SK-N-SH (cell line): ENCODE data around the gene PRKG1. TPM values are rescaled to one million over a fixed set of nuclear protein-coding genes. Genes with fewer than 3 reads are reported as not detected.

Experiments
- CTCF ChIA-PET: fragments of 300-600, 350-600 bp; formaldehyde crosslinking; extraction: SDS; loops from one replicate; lab custom pipeline; 2021; lab: Yijun Ruan, JAX
- POLR2A ChIA-PET: fragments of 350-600 bp; sonication (Branson Sonifier 250); formaldehyde crosslinking; extraction: SDS; loops from one replicate; lab custom pipeline; 2020; ENCODE audit warnings: antibody characterized with exemption, inconsistent platforms; lab: Yijun Ruan, JAX
- DNase-seq: peaks from one replicate; pipeline ENCODE4 v3.0.0; 2012
- H2AFZ ChIP-seq: fragments of 200-600 bp; sonication (generic); 2 replicates; pipeline ENCODE4 v1.8.1; 2016; ENCODE audit warnings: antibody characterized with exemption, mild to moderate bottlenecking, low read depth
- H3F3A ChIP-seq: fragments of 200-600 bp; sonication (generic); replicated peaks from 2 replicates; pipeline ENCODE3; 2016; ENCODE audit warnings: antibody characterized with exemption, mild to moderate bottlenecking; ENCODE audit not compliant: insufficient read depth
- H3K27ac ChIP-seq, 2 experiments: fragments of 200-500 bp in 1 of 2; fragments of 200-600 bp in 1 of 2; sonication (Bioruptor generic) in 1 of 2; sonication (generic), shearing (Covaris generic) in 1 of 2; 2 replicates each; pipeline versions ENCODE4 v1.5.1 to v1.6.1; 2014 to 2016; ENCODE audit warnings: low read depth in 2 of 2, inconsistent platforms in 1 of 2, low read length in 1 of 2, mild to moderate bottlenecking in 1 of 2, mixed read lengths in 1 of 2
- H3K27me3 ChIP-seq: fragments of 200-600 bp; sonication (generic), shearing (Covaris generic); 2 replicates; pipeline ENCODE4 v1.6.1; 2016; ENCODE audit warnings: mixed run types; ENCODE audit not compliant: insufficient read depth
- H3K36me3 ChIP-seq, 2 experiments: fragments of 200-500 bp in 1 of 2; fragments of 200-600 bp in 1 of 2; sonication (Bioruptor generic) in 1 of 2; sonication (generic) in 1 of 2; replicated peaks in 1 of 2; 2 replicates each; pipeline versions ENCODE3 to v1.5.1; 2014 to 2016; ENCODE audit warnings: low read length in 1 of 2, mild to moderate bottlenecking in 1 of 2; ENCODE audit not compliant: insufficient read depth in 2 of 2, control insufficient read depth in 1 of 2
- H3K4me1 ChIP-seq, 2 experiments: fragments of 200-500 bp in 1 of 2; fragments of 200-600 bp in 1 of 2; sonication (Bioruptor generic) in 1 of 2; sonication (generic), shearing (Covaris generic) in 1 of 2; 2 replicates each; pipeline versions ENCODE4 v1.5.1 to v1.6.1; 2014 to 2016; ENCODE audit warnings: low read depth in 1 of 2, low read length in 1 of 2, mixed run types in 1 of 2; ENCODE audit not compliant: insufficient read depth in 2 of 2, control insufficient read depth in 1 of 2
- H3K4me2 ChIP-seq: fragments of 200-600 bp; sonication (generic), shearing (Covaris generic); 2 replicates; pipeline ENCODE4 v1.6.1; 2017; ENCODE audit warnings: mixed run types
- H3K4me3 ChIP-seq, 2 experiments: fragments of 200-500 bp in 1 of 2; fragments of 200-600 bp in 1 of 2; sonication (Bioruptor generic) in 1 of 2; sonication (generic), shearing (Covaris generic) in 1 of 2; 2 replicates each; pipeline versions ENCODE4 v1.5.1 to v1.8.1; 2014 to 2016; ENCODE audit warnings: low read depth in 2 of 2, inconsistent platforms in 1 of 2, low read length in 1 of 2, mild to moderate bottlenecking in 1 of 2, mixed read lengths in 1 of 2, moderate library complexity in 1 of 2
- H3K79me2 ChIP-seq: fragments of 200-600 bp; sonication (generic); 2 replicates; pipeline ENCODE4 v1.8.1; 2017; ENCODE audit warnings: mild to moderate bottlenecking; ENCODE audit not compliant: insufficient read depth
- H3K9ac ChIP-seq: fragments of 200-600 bp; sonication (generic); 2 replicates; pipeline ENCODE4 v1.6.1; 2017; ENCODE audit warnings: mixed run types
- H3K9me2 ChIP-seq: fragments of 200-600 bp; sonication (generic); 2 replicates; pipeline ENCODE4 v1.6.1; 2017; ENCODE audit warnings: mixed run types
- H3K9me3 ChIP-seq: fragments of 200-600 bp; sonication (generic); 2 replicates; pipeline ENCODE4 v1.6.1; 2017; ENCODE audit warnings: mixed run types, mild to moderate bottlenecking, moderate library complexity
- H4K20me1 ChIP-seq: fragments of 200-600 bp; sonication (generic); 2 replicates; pipeline ENCODE4 v1.6.1; 2017; ENCODE audit warnings: mild to moderate bottlenecking, mixed run types; ENCODE audit not compliant: insufficient read depth
- CHD2 ChIP-seq: fragments of 150-350 bp; IDR thresholded peaks from 2 replicates; pipeline ENCODE4 v1.6.1; 2018; ENCODE audit warnings: low read length; ENCODE audit not compliant: partially characterized antibody
- ELF1 ChIP-seq: IDR thresholded peaks from 2 replicates; pipeline ENCODE4 v1.4.0; 2012
- EP300 ChIP-seq, 2 experiments: IDR thresholded peaks; 2 replicates each; pipeline versions ENCODE4 v1.4.0 to v1.6.1; 2012; ENCODE audit warnings: borderline replicate concordance in 1 of 2, low read depth in 1 of 2, low read length in 1 of 2
- GABPA ChIP-seq: IDR thresholded peaks from 2 replicates; pipeline ENCODE4 v1.4.0; 2012; ENCODE audit warnings: low read depth, mild to moderate bottlenecking
- NFIC ChIP-seq: IDR thresholded peaks from 2 replicates; pipeline ENCODE4 v1.4.0; 2012; ENCODE audit warnings: borderline replicate concordance
- NRF1 ChIP-seq: IDR thresholded peaks from 2 replicates; pipeline ENCODE4 v1.6.1; 2012; ENCODE audit warnings: low read depth, mild to moderate bottlenecking, low read length
- PBX3 ChIP-seq: IDR thresholded peaks from 2 replicates; pipeline ENCODE4; 2012
- POLR2AphosphoS5 ChIP-seq: IDR thresholded peaks from 2 replicates; pipeline ENCODE4 v1.6.1; 2012; ENCODE audit warnings: low read depth, low read length
- RAD21 ChIP-seq: IDR thresholded peaks from 2 replicates; pipeline ENCODE4 v1.6.1; 2012; ENCODE audit warnings: mild to moderate bottlenecking, low read length
- REST ChIP-seq: IDR thresholded peaks from 2 replicates; pipeline ENCODE4 v1.6.1; 2012; ENCODE audit warnings: mild to moderate bottlenecking, low read depth, low read length, moderate library complexity
- RFX5 ChIP-seq: IDR thresholded peaks from 2 replicates; pipeline ENCODE4 v1.6.1; 2012; ENCODE audit warnings: mild to moderate bottlenecking, improper control_type of control experiment, low read length
- RXRA ChIP-seq: IDR thresholded peaks from 2 replicates; pipeline ENCODE4 v1.4.0; 2012; ENCODE audit warnings: low read depth, mild to moderate bottlenecking, borderline replicate concordance
- SIN3A ChIP-seq: IDR thresholded peaks from 2 replicates; pipeline ENCODE4 v1.6.1; 2012; ENCODE audit warnings: low read depth, mild to moderate bottlenecking, low read length, moderate library complexity, borderline replicate concordance
- TAF1 ChIP-seq: IDR thresholded peaks from 2 replicates; pipeline ENCODE4 v1.6.1; 2012; ENCODE audit warnings: low read depth, mild to moderate bottlenecking, low read length, moderate library complexity, borderline replicate concordance
- TCF12 ChIP-seq: IDR thresholded peaks from 2 replicates; pipeline ENCODE4 v1.4.0; 2012
- TEAD4 ChIP-seq: IDR thresholded peaks from 2 replicates; pipeline ENCODE4 v1.4.0; 2012; ENCODE audit warnings: mild to moderate bottlenecking, borderline replicate concordance; ENCODE audit not compliant: insufficient read depth
- USF1 ChIP-seq: IDR thresholded peaks from 2 replicates; pipeline ENCODE4 v1.4.0; 2012; ENCODE audit warnings: low read depth, borderline replicate concordance
- YY1 ChIP-seq: IDR thresholded peaks from 2 replicates; pipeline ENCODE4 v1.4.0; 2012; ENCODE audit warnings: low read depth, mild to moderate bottlenecking
- ZBTB33 ChIP-seq: IDR thresholded peaks from 2 replicates; pipeline ENCODE4 v1.4.0; 2012; ENCODE audit warnings: low read depth, borderline replicate concordance
- WGBS: methylation state at CpG from one replicate; pipeline ENCODE4 v1.1.6; 2017; ENCODE audit warnings: low lambda C conversion rate; 5-methylcytosine and 5-hydroxymethylcytosine counted together
- polyA plus RNA-seq, 3 experiments: library from polyadenylated mRNA; depleted of rRNA; stranded (reverse); fragments of >200 nt; gene quantifications; 2 replicates each; pipeline ENCODE4 v1.2.3, GENCODE V29; 2012

PRKG1 gene
- polyA plus RNA-seq, 1 of the 3 experiments (the other 2 are of a cell fraction), result 4.1 TPM

GRCh38 chr10:51699145-51699474, 624.8 kb downstream of the PRKG1 start:
- H2AFZ ChIP-seq, result peak overlapping the region; percentile 89
- no peaks in the 10 kb centered on the region for H3K9me3 ChIP-seq
- peak overlapping the region; percentile 86 for H3K4me2 ChIP-seq
- peaks cover 5% of the 10 kb centered on the region for H3F3A ChIP-seq
- H3K4me3 ChIP-seq, result peak overlapping the region; percentile 79 to 99
- peak overlapping the region; percentile 86 to 99 for H3K27ac ChIP-seq
- H3K36me3 ChIP-seq, result peaks cover 25 to 32% of the 10 kb centered on the region in 2 experiments
- peak overlapping the region; percentile 73 for H3K9ac ChIP-seq
- no peak for DNase-seq
- ChIA-PET CTCF (interaction anchor here (1.3 kb wide), 1 partner anchor 635 kb away, joined by 4 read pairs; no protein-coding TSS in a partner anchor), POLR2A (no interaction called here)
- TF ChIP-seq RFX5 (no peak), TCF12 (no peak), NFIC (no peak), TEAD4 (no peak), POLR2AphosphoS5 (no peak)
- 0% methylated on average over 14 of the region's 14 CpGs for WGBS
- H3K27me3 ChIP-seq, result no peaks in the 10 kb centered on the region
- peaks cover 0 to 26% of the 10 kb centered on the region in 2 experiments; a peak in 3 of 4 replicates for H3K4me1 ChIP-seq
- peaks cover 37% of the 10 kb centered on the region for H3K79me2 ChIP-seq
- peaks cover 4% of the 10 kb centered on the region for H4K20me1 ChIP-seq
- H3K9me2 ChIP-seq, result no peaks in the 10 kb centered on the region

- Histone ChIP-seq H3K9me3 (no peaks in the 10 kb centered on the region), H3K9me2 (no peaks in the 10 kb centered on the region), H3K4me3 (peak within 1 kb of the TSS; percentile 79 to 99), H3K27me3 (no peaks in the 10 kb centered on the region), H3K4me1 (peaks cover 0 to 26% of the 10 kb centered on the region in 2 experiments; a peak in 3 of 4 replicates), H3K79me2 (peaks cover 37% of the 10 kb centered on the region), H3K36me3 (peaks cover 25 to 32% of the 10 kb centered on the region in 2 experiments), H3K27ac (peak within 1 kb of the TSS; percentile 86 to 99), H2AFZ (peak within 1 kb of the TSS; percentile 89), H3K9ac (peak within 1 kb of the TSS; percentile 73), H4K20me1 (peaks cover 4% of the 10 kb centered on the region), H3F3A (peaks cover 5% of the 10 kb centered on the region), H3K4me2 (peak within 1 kb of the TSS; percentile 86)
- ChIA-PET CTCF (interaction anchor here (1.3 to 1.7 kb wide), 2 partner anchors 10 to 636 kb away, joined by 4 to 6 read pairs; no protein-coding TSS in a partner anchor), POLR2A (interaction anchor here (0.6 kb wide), 1 partner anchor 543 kb away, joined by 3 read pairs; no protein-coding TSS in a partner anchor)
- WGBS, result 3% methylated on average over 43 of the region's 45 CpGs
- peak; percentile 64 for DNase-seq
- peak; percentile 27; the same call in 1 of the 2 replicates for TF ChIP-seq USF1
- TF ChIP-seq REST, result no peak
- no peak for TF ChIP-seq NFIC
- peak; percentile 47 for TF ChIP-seq CHD2
- peak; percentile 21; the same call in 1 of the 2 replicates for TF ChIP-seq RAD21
- TF ChIP-seq YY1, result peak; percentile 99
- peak; percentile 58; the same call in 1 of the 2 replicates for TF ChIP-seq SIN3A
- TF ChIP-seq ELF1, result peak; percentile 71
- TF ChIP-seq POLR2AphosphoS5, result peak; percentile 85
- TF ChIP-seq PBX3, result no peak
- peak; percentile 77 for TF ChIP-seq TAF1
- peak; percentile 99 for TF ChIP-seq GABPA
- no peak for TF ChIP-seq ZBTB33
- 0 out of 4 replicates have a peak, but pooled peaks of 1 of the 2 experiments have one; percentile 13 for TF ChIP-seq EP300 (IDR thresholded peaks at IDR 0.05; ENCODE audit: borderline replicate concordance in 1 of 2, low read depth in 1 of 2, low read length in 1 of 2)
- no peak for TF ChIP-seq NRF1
- no peak for TF ChIP-seq RXRA
Observed at GRCh38 chr10:51699475-51700227, 625.4 kb downstream of the PRKG1 start, which contains the start of gene CSTF2T. TSS of gene CSTF2T (minus strand) at chr10:51699595. CDS start at chr10:51699549, 46 bp downstream.
